Mucosa of rectum (tissue), 2 donors: Measurements from ENCODE around the gene ST6GAL1.

Source experiments
- H3K27ac ChIP-seq, 2 donors: one replicate each; pipeline ENCODE4 v1.7.0; 2013; ENCODE audit warnings: inconsistent platforms in 2 of 2, low read depth in 2 of 2, low read length in 2 of 2
- H3K27me3 ChIP-seq, 2 donors: one replicate each; pipeline ENCODE4 v1.7.0; 2013; ENCODE audit warnings: low read length in 2 of 2; ENCODE audit not compliant: control insufficient read depth in 2 of 2, insufficient read depth in 2 of 2
- H3K36me3 ChIP-seq, 2 donors: one replicate each; pipeline ENCODE4 v1.7.0; 2013; ENCODE audit warnings: low read length in 2 of 2; ENCODE audit not compliant: control insufficient read depth in 2 of 2, insufficient read depth in 2 of 2
- H3K4me1 ChIP-seq, 2 donors: one replicate each; pipeline ENCODE4 v1.7.0; 2013; ENCODE audit warnings: low read length in 2 of 2, mild to moderate bottlenecking in 1 of 2; ENCODE audit not compliant: control insufficient read depth in 2 of 2, insufficient read depth in 2 of 2
- H3K4me3 ChIP-seq, 2 donors: one replicate each; pipeline ENCODE4 v1.7.0; 2013; ENCODE audit warnings: low read length in 2 of 2
- H3K9ac ChIP-seq, 2 donors: one replicate each; pipeline ENCODE4 v1.7.0; 2013; ENCODE audit warnings: low read length in 2 of 2, low read depth in 1 of 2, mild to moderate bottlenecking in 1 of 2
- H3K9me3 ChIP-seq, 2 donors: one replicate each; pipeline ENCODE4 v1.7.0; 2013; ENCODE audit warnings: low read length in 2 of 2; ENCODE audit not compliant: control insufficient read depth in 2 of 2
- donor health status: healthy.
- donor health status: Normal muscosa, but diverticular disease.

Gene ST6GAL1

GRCh38 chr3:187080799-187081450 is 150.6 kb downstream of the ST6GAL1 start:
- no peaks in the 10 kb centered on the region for H3K9me3 ChIP-seq
- no peak overlapping the region for H3K27ac ChIP-seq
- H3K4me1 ChIP-seq, result no peaks in the 10 kb centered on the region
- no peaks in the 10 kb centered on the region for H3K27me3 ChIP-seq
- H3K4me3 ChIP-seq, result no peak overlapping the region
- H3K36me3 ChIP-seq, result peaks cover 8 to 19% of the 10 kb centered on the region in 2 donors
- H3K9ac ChIP-seq, result no peak overlapping the region

DNA sequence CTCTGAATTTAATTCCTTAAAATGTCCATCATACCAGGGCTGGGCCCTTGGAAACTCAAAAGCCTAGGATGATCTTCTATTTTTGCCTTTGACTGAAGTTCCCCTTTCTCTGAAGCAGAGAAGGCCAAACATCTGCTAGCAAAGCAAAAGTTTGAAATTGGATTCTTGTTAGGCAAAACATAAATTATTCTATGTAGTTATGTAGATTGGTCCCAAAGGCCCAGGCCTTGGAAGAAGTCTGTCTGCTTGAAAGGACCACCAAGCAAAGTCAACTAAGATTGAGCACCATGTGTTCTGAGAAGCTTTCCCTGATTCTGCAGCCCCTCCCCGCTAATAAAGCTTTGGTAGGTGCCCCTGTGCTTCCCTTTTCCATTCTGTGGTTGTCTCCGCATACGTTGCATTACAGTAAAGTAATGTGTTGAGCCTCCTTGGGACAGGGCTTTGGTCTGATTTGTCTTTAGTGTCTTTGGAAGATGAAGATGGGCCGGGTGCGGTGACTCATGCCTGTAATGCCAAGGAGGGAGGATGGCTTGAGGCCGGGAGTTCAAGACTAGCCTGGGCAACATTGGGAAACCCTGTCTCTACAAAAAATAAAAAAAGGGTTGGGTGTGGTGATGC is 152.5 kb downstream of the ST6GAL1 start:
- peaks cover 0 to 5% of the 10 kb centered on the region in 2 donors for H3K9me3 ChIP-seq
- H3K27ac ChIP-seq, result no peak overlapping the region
- no peak overlapping the region for H3K4me3 ChIP-seq
- H3K27me3 ChIP-seq, result no peaks in the 10 kb centered on the region
- peaks cover under 1 to 3% of the 10 kb centered on the region in 2 donors for H3K36me3 ChIP-seq
- no peak overlapping the region for H3K9ac ChIP-seq
- H3K4me1 ChIP-seq, result no peaks in the 10 kb centered on the region

- Histone ChIP-seq H3K27me3 (no peaks in the 10 kb centered on the region), H3K9ac (no peak overlapping the region), H3K4me1 (no peaks in the 10 kb centered on the region), H3K4me3 (no peak overlapping the region), H3K9me3 (peaks cover 0 to 5% of the 10 kb centered on the region in 2 donors), H3K36me3 (no peaks in the 10 kb centered on the region), H3K27ac (no peak overlapping the region)
Observed at GRCh38 chr3:187084126-187084525, 153.8 kb downstream of the ST6GAL1 start.

GRCh38 chr3:187084580-187084979 is 154.3 kb downstream of the ST6GAL1 start:
- H3K4me3 ChIP-seq, result no peak overlapping the region
- no peaks in the 10 kb centered on the region for H3K4me1 ChIP-seq
- H3K9ac ChIP-seq, result no peak overlapping the region
- peaks cover 0 to 5% of the 10 kb centered on the region in 2 donors for H3K9me3 ChIP-seq
- no peaks in the 10 kb centered on the region for H3K27me3 ChIP-seq
- no peaks in the 10 kb centered on the region for H3K36me3 ChIP-seq
- no peak overlapping the region for H3K27ac ChIP-seq

- Histone ChIP-seq H3K27ac (no peak overlapping the region), H3K27me3 (no peaks in the 10 kb centered on the region), H3K4me1 (no peaks in the 10 kb centered on the region)
Observed at GRCh38 chr3:187085021-187085666, 154.8 kb downstream of the ST6GAL1 start.

DNA sequence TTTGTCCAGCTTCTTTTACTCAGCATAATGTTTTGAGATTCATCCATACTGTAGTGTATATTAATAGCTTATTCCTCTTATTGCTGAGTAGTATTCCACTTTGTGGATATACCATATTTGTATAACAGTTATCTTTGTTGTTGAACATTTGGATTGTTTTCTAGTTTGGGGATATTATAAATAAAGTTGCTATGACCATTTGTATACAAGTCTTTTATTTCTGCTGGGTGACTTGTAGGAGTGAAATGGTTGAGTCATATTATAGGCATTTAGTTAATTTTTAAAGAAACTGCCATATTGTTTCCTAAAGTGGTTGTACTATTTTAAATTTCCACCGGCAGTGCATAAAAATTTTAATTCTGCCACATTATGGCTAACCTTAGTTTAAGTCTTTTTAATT is 155.6 kb downstream of the ST6GAL1 start:
- Histone ChIP-seq H3K27ac (no peak overlapping the region), H3K4me3 (no peak overlapping the region), H3K9me3 (peaks cover 0 to 5% of the 10 kb centered on the region in 2 donors), H3K4me1 (no peaks in the 10 kb centered on the region), H3K9ac (no peak overlapping the region), H3K27me3 (no peaks in the 10 kb centered on the region), H3K36me3 (no peaks in the 10 kb centered on the region)

More at GRCh38 chr3:187085021-187085666, 154.8 kb downstream of the ST6GAL1 start:
- Histone ChIP-seq H3K9ac (no peak overlapping the region), H3K4me3 (no peak overlapping the region), H3K36me3 (no peaks in the 10 kb centered on the region), H3K9me3 (peaks cover 0 to 5% of the 10 kb centered on the region in 2 donors)

DNA sequence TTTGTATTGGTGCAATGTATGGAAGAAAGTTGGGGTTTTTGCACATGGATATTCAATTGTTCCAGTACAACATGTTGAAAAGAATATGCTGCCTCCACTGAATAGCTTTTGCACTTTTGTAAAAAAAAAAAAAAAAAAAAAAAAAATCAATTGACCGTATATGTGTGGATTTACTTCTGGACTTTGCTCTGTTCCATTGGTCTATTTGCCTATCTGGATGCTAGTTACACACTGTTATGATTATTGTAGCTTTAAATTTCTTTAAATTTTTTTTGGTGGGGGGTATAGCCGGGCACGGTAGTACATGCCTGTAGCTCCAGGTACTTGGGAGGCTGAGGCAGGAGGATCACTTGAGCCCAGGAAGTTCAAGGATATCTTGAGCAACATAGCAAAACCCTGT is 156.5 kb downstream of the ST6GAL1 start:
- Histone ChIP-seq H3K27ac (no peak overlapping the region), H3K9ac (no peak overlapping the region), H3K36me3 (no peaks in the 10 kb centered on the region), H3K4me3 (no peak overlapping the region), H3K9me3 (peaks cover 0 to 5% of the 10 kb centered on the region in 2 donors), H3K4me1 (no peaks in the 10 kb centered on the region), H3K27me3 (no peaks in the 10 kb centered on the region)

DNA sequence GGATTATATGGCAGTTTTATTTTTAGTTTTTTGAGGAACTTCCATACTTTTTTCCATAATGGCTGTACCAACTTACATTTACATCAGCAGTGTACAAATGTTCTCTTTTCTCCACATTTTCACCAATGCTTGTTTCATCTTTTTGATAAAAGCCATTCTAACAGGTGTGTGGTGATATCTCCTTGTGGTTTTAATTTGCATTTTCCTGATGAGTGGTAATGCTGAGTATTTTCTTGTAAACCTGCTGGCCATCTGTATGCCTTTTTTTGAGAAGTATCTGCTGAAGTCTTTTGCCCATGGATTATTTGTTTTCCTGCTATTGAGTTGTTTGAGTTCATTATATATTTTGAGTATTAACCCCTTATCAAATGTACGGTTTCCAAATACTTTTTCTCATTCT is 158.4 kb downstream of the ST6GAL1 start:
- H3K36me3 ChIP-seq, result no peaks in the 10 kb centered on the region
- H3K4me3 ChIP-seq, result no peak overlapping the region
- H3K27ac ChIP-seq, result no peak overlapping the region
- peaks cover 0 to 5% of the 10 kb centered on the region in 2 donors for H3K9me3 ChIP-seq
- H3K9ac ChIP-seq, result no peak overlapping the region
- H3K27me3 ChIP-seq, result no peaks in the 10 kb centered on the region
- no peaks in the 10 kb centered on the region for H3K4me1 ChIP-seq

- Histone ChIP-seq H3K27ac (no peak overlapping the region), H3K4me3 (no peak overlapping the region), H3K36me3 (no peaks in the 10 kb centered on the region), H3K9ac (no peak overlapping the region), H3K4me1 (no peaks in the 10 kb centered on the region), H3K27me3 (no peaks in the 10 kb centered on the region), H3K9me3 (no peaks in the 10 kb centered on the region)
Observed at GRCh38 chr3:187093320-187093719, 163.0 kb downstream of the ST6GAL1 start.

DNA sequence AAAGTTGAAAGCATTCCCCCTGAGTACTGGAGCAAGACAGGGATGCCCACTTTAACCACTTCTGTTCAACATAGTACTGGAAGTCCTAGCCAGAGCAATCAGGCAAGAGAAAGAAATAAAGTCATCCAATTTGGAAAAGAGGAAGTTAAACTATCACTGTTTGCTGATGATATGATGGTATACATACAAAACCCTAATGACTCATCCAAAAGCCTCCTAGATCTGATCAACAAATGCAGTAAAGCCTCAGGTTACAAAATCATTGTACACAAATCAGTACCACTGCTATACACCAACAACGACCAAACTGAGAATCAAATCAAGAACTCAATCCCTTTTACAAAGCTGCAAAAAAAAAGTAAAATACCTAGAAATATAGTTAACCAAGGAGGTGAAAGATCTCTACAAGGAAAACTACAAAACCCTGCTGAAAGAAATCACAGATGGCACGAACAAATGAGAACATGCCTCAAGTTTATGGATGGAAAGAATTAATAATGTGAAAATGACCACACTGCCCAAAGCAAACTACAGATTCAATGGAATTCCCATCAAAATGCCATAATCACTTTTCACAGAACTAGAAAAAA is 168.7 kb downstream of the ST6GAL1 start:
- peaks cover 0 to 9% of the 10 kb centered on the region in 2 donors for H3K4me1 ChIP-seq
- no peaks in the 10 kb centered on the region for H3K36me3 ChIP-seq
- H3K9me3 ChIP-seq, result no peaks in the 10 kb centered on the region

More for the DNA sequence above, 168.7 kb downstream of the ST6GAL1 start:
- H3K27me3 ChIP-seq, result no peaks in the 10 kb centered on the region
- no peak overlapping the region for H3K4me3 ChIP-seq
- no peak overlapping the region for H3K9ac ChIP-seq
- no peak overlapping the region for H3K27ac ChIP-seq
